Panc1 (cell line): ENCODE results near the gene ICA1. TPM values are rescaled to one million over a fixed set of nuclear protein-coding genes. Genes with fewer than 3 reads are reported as not detected.

Experiments
- ATAC-seq: fragments of 200-7000 bp; cut with Tn5 transposase; 2 replicates; pipeline ENCODE4 v1.9.1; 2020; ENCODE audit warnings: mild to moderate bottlenecking, moderate library complexity
- BruUV-seq: library from RNA; stranded (reverse); fragments of 400-500 nt; replicated peaks from 2 replicates; lab custom pipeline; 2021; lab: Mats Ljungman, UMichigan
- CTCF ChIA-PET: fragments of 300-600 bp; sonication (Branson Sonifier 250); formaldehyde crosslinking; loops from one replicate; lab custom pipeline; 2022; ENCODE audit warnings: antibody characterized with exemption; lab: Charles Lee
- POLR2A ChIA-PET: fragments of 300-600 bp; sonication (Branson Sonifier 250); formaldehyde crosslinking; loops from one replicate; lab custom pipeline; 2022; ENCODE audit warnings: antibody characterized with exemption; lab: Charles Lee
- DNase-seq: peaks from one replicate; pipeline ENCODE4 v3.0.0-alpha.2; 2010; ENCODE audit warnings: low read depth, low spot score
- H3K27ac ChIP-seq: 2 replicates; pipeline ENCODE4 v1.5.1; 2011; ENCODE audit warnings: mild to moderate bottlenecking, low read length, inconsistent platforms
- H3K27me3 ChIP-seq: fragments of 200-500 bp; sonication (Bioruptor generic); 2 replicates; pipeline ENCODE4 v1.6.0; 2014; ENCODE audit warnings: low read length, inconsistent platforms; ENCODE audit not compliant: control insufficient read depth, insufficient read depth
- H3K36me3 ChIP-seq: fragments of 200-500 bp; sonication (Bioruptor generic); 2 replicates; pipeline ENCODE4 v1.5.1; 2014; ENCODE audit warnings: inconsistent platforms, mild to moderate bottlenecking, low read length, moderate library complexity; ENCODE audit not compliant: control insufficient read depth, insufficient read depth
- H3K4me1 ChIP-seq: 2 replicates; pipeline ENCODE4 v1.5.1; 2011; ENCODE audit warnings: inconsistent platforms, mild to moderate bottlenecking, low read length, moderate library complexity; ENCODE audit not compliant: control insufficient read depth, insufficient read depth
- H3K4me3 ChIP-seq, 2 experiments: 2 replicates each; pipeline ENCODE4 v1.5.1; 2011 to 2012; ENCODE audit warnings: low read depth in 2 of 2, low read length in 2 of 2, mild to moderate bottlenecking in 2 of 2, inconsistent platforms in 1 of 2, moderate library complexity in 1 of 2
- H3K9me3 ChIP-seq: fragments of 200-500 bp; sonication (Bioruptor generic); 2 replicates; pipeline ENCODE4 v1.5.1; 2014; ENCODE audit warnings: low read depth, mild to moderate bottlenecking, inconsistent platforms, low read length, moderate library complexity; ENCODE audit not compliant: control insufficient read depth, insufficient read depth
- CTCF ChIP-seq: fragments of 450-650 bp; IDR thresholded peaks from 2 replicates; pipeline ENCODE4 v1.5.1; 2017; ENCODE audit warnings: mild to moderate bottlenecking
- POLR2AphosphoS5 ChIP-seq: IDR thresholded peaks from 2 replicates; pipeline ENCODE4 v1.6.1; 2012; ENCODE audit warnings: mild to moderate bottlenecking, low read depth, low read length, moderate library complexity
- REST ChIP-seq, 2 experiments: IDR thresholded peaks; 2 replicates each; pipeline ENCODE4 v1.6.1; 2011 to 2012; ENCODE audit warnings: low read depth in 2 of 2, control low read depth in 1 of 2, low read length in 1 of 2, mild to moderate bottlenecking in 1 of 2, moderate library complexity in 1 of 2; ENCODE audit not compliant: insufficient read depth in 1 of 2
- SIN3A ChIP-seq: IDR thresholded peaks from 2 replicates; pipeline ENCODE4 v1.6.1; 2012; ENCODE audit warnings: low read depth, mild to moderate bottlenecking, low read length, moderate library complexity, borderline replicate concordance; ENCODE audit not compliant: insufficient read depth
- TCF7L2 ChIP-seq: IDR thresholded peaks from 2 replicates; pipeline ENCODE4 v1.6.1; 2011; ENCODE audit warnings: mild to moderate bottlenecking, low read depth, low read length, inconsistent platforms
- in situ Hi-C: cut with HindIII; loops from 2 replicates; pipeline ENCODE4 v1.10.0; 2016; ENCODE audit warnings: low sequenced_read_pairs, low pct_unique_long_range_greater_than_20kb
- intact Hi-C: fragments of 100-400 bp; cut with micrococcal nuclease; formaldehyde crosslinking; loops from one replicate; pipeline ENCODE4 v1.10.0; 2022; ENCODE audit not compliant: unreplicated experiment
- total RNA-seq: library from RNA; stranded (reverse); gene quantifications from one replicate; pipeline ENCODE4 v1.2.1, GENCODE V29; 2021; ENCODE audit not compliant: unreplicated experiment

ICA1 gene
- total RNA-seq, 1 experiment from 2014 or later = 1.1 TPM

- TF ChIP-seq CTCF = no peak
- TF ChIP-seq SIN3A = no peak
- Histone ChIP-seq H3K36me3 (no peaks in the 10 kb centered on the region), H3K27ac (no peak overlapping the region), H3K9me3 (no peaks in the 10 kb centered on the region), H3K27me3 (peaks cover 26% of the 10 kb centered on the region), H3K4me3 (no peak overlapping the region), H3K4me1 (no peaks in the 10 kb centered on the region)
- ATAC-seq = no peak
- intact Hi-C loops = no loop called here
- DNase-seq = no peak
- no TSS peak for BruUV-seq
- ChIA-PET POLR2A (interaction anchor here (0.6 kb wide), 1 partner anchor 604 kb away, joined by 8 read pairs; no protein-coding TSS in a partner anchor), CTCF (no interaction called here)
- in situ Hi-C loops = no loop called here
Observed at GRCh38 chr7:8228068-8228467, 33.9 kb downstream of the ICA1 start.

GRCh38 chr7:8227261-8227660 is 34.7 kb downstream of the ICA1 start:
- no peak for ATAC-seq
- no peaks in the 10 kb centered on the region for H3K36me3 ChIP-seq
- TF ChIP-seq CTCF (no peak), REST (IDR thresholded peaks at IDR 0.05; ENCODE audit: insufficient read depth in 1 of 2, low read depth in 2 of 2, low read length in 1 of 2) (no peak), SIN3A (no peak), POLR2AphosphoS5 (no peak), TCF7L2 (no peak)
- H3K9me3 ChIP-seq = no peaks in the 10 kb centered on the region
- H3K27ac ChIP-seq = no peak overlapping the region
- intact Hi-C loops (no loop called here), in situ Hi-C loops (no loop called here)
- DNase-seq = no peak
- no TSS peak for BruUV-seq
- no peak overlapping the region for H3K4me3 ChIP-seq
- peaks cover 26% of the 10 kb centered on the region for H3K27me3 ChIP-seq
- no peaks in the 10 kb centered on the region for H3K4me1 ChIP-seq
- ChIA-PET CTCF (no interaction called here), POLR2A (no interaction called here)
